ENCODE data around the gene DPYD.

The DPYD gene

GRCh38 chr1:97092824-97093223 lies 828.0 kb downstream of the DPYD start:
- no peak overlapping the region for H2AFZ ChIP-seq (ENCODE audit: low read depth, low read length, severe bottlenecking)
- no peak for TF ChIP-seq EZH2phosphoT487 (conservative IDR thresholded peaks at IDR 0.05; ENCODE audit: low read length)
- TF ChIP-seq CTCF (IDR thresholded peaks at IDR 0.05; ENCODE audit: insufficient read depth, low read length, poor library complexity, severe bottlenecking), result no peak
- H4K20me1 ChIP-seq (ENCODE audit: low read depth, low read length), result no peaks in the 10 kb centered on the region
- no peak overlapping the region for H3K9ac ChIP-seq (ENCODE audit: low read length)
- H3K27ac ChIP-seq (ENCODE audit: low read depth, low read length), result no peak overlapping the region
- no peaks in the 10 kb centered on the region for H3F3A ChIP-seq (ENCODE audit: insufficient read depth)
- no peaks in the 10 kb centered on the region for H3K27me3 ChIP-seq (ENCODE audit: low read length)
- H3K9me2 ChIP-seq (replicated peaks; ENCODE audit: insufficient read depth, low read length), result no peaks in the 10 kb centered on the region
- no peak overlapping the region for H3K4me2 ChIP-seq (ENCODE audit: low read depth, low read length, poor library complexity, severe bottlenecking)
- no peak overlapping the region for H3K4me3 ChIP-seq (ENCODE audit: insufficient read depth, low read length, poor library complexity, severe bottlenecking)
- H3K79me2 ChIP-seq (ENCODE audit: insufficient read depth, low read length), result no peaks in the 10 kb centered on the region
- H3K9me3 ChIP-seq (ENCODE audit: insufficient read depth, low read length), result no peaks in the 10 kb centered on the region
- H3K36me3 ChIP-seq (ENCODE audit: low read length), result no peaks in the 10 kb centered on the region

DNA sequence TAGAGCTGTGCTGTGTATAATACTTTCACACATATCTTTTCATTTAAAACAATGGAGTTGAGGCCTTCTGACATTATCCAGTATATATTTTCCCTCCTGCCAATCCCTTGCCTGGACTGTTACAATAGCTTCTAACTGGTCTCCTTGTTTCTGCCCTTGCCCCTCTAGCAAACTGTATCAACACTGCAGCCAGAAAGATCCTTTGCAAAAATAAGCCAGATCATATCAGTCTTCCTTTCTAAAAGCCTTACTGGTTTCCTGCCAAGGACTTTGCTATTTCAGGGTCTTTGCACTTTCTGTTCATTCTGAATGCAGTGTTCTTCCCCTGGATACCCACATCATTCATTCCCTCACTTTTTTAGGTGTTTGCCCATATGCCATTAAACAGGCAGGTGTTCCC lies 829.2 kb downstream of the DPYD start:
- Histone ChIP-seq H3K27ac (ENCODE audit: low read depth, low read length) (no peak overlapping the region), H3K79me2 (ENCODE audit: insufficient read depth, low read length) (no peaks in the 10 kb centered on the region), H4K20me1 (ENCODE audit: low read depth, low read length) (no peaks in the 10 kb centered on the region), H3K27me3 (ENCODE audit: low read length) (no peaks in the 10 kb centered on the region), H3K4me2 (ENCODE audit: low read depth, low read length, poor library complexity, severe bottlenecking) (no peak overlapping the region), H3K4me3 (ENCODE audit: insufficient read depth, low read length, poor library complexity, severe bottlenecking) (no peak overlapping the region), H3K9ac (ENCODE audit: low read length) (no peak overlapping the region), H2AFZ (ENCODE audit: low read depth, low read length, severe bottlenecking) (no peak overlapping the region), H3K36me3 (ENCODE audit: low read length) (no peaks in the 10 kb centered on the region), H3K9me3 (ENCODE audit: insufficient read depth, low read length) (no peaks in the 10 kb centered on the region), H3K9me2 (replicated peaks; ENCODE audit: insufficient read depth, low read length) (no peaks in the 10 kb centered on the region), H3F3A (ENCODE audit: insufficient read depth) (no peaks in the 10 kb centered on the region)
- TF ChIP-seq EZH2phosphoT487 (conservative IDR thresholded peaks at IDR 0.05; ENCODE audit: low read length) (no peak), CTCF (IDR thresholded peaks at IDR 0.05; ENCODE audit: insufficient read depth, low read length, poor library complexity, severe bottlenecking) (no peak)

DNA sequence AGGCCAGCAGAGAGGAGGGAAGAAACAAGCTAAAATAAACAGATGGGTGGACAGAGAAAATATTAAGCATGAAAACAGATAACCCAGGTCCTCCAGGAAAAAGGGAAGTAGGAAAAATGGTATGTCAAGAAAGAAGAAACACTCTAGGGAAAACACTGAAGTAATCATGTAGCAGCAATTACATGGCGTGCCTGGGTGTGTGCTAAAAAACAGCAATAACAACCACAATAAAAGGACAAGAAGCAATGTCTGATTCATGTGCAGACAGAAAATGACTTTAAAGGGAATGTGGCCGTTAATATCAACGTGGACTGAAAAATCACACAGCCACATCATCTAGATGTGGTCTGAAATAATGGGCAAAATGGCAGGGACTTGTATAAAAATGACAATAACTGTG lies 829.6 kb downstream of the DPYD start:
- H3K79me2 ChIP-seq (ENCODE audit: insufficient read depth, low read length), result no peaks in the 10 kb centered on the region
- no peaks in the 10 kb centered on the region for H3F3A ChIP-seq (ENCODE audit: insufficient read depth)
- H3K4me3 ChIP-seq (ENCODE audit: insufficient read depth, low read length, poor library complexity, severe bottlenecking), result no peak overlapping the region
- no peak for TF ChIP-seq EZH2phosphoT487 (conservative IDR thresholded peaks at IDR 0.05; ENCODE audit: low read length)
- no peak for TF ChIP-seq CTCF (IDR thresholded peaks at IDR 0.05; ENCODE audit: insufficient read depth, low read length, poor library complexity, severe bottlenecking)
- no peaks in the 10 kb centered on the region for H3K27me3 ChIP-seq (ENCODE audit: low read length)
- H3K9ac ChIP-seq (ENCODE audit: low read length), result no peak overlapping the region
- H3K9me3 ChIP-seq (ENCODE audit: insufficient read depth, low read length), result no peaks in the 10 kb centered on the region
- H4K20me1 ChIP-seq (ENCODE audit: low read depth, low read length), result no peaks in the 10 kb centered on the region
- H3K36me3 ChIP-seq (ENCODE audit: low read length), result no peaks in the 10 kb centered on the region
- H3K27ac ChIP-seq (ENCODE audit: low read depth, low read length), result no peak overlapping the region
- H3K9me2 ChIP-seq (replicated peaks; ENCODE audit: insufficient read depth, low read length), result no peaks in the 10 kb centered on the region
- no peak overlapping the region for H3K4me2 ChIP-seq (ENCODE audit: low read depth, low read length, poor library complexity, severe bottlenecking)
- H2AFZ ChIP-seq (ENCODE audit: low read depth, low read length, severe bottlenecking), result no peak overlapping the region

DNA sequence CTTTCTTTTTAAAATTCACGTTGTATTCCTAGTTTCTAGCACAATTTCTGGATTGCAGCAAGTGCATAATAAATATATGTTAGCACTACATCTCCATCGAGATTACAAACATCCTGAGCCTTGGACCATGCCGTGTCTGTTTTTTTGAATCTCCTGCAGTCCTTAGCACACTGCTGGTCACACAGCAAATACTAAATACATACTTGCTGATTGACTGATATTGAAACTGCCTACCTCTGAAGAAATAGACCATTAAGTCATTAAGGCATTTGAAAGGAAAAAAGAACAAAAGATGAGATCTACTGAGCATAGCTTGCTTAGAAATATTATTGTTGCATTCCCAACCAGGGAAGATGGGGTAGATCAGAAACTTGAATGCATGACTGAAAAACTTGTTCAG lies 830.1 kb downstream of the DPYD start:
- Histone ChIP-seq H3K4me3 (ENCODE audit: insufficient read depth, low read length, poor library complexity, severe bottlenecking) (no peak overlapping the region), H3K9ac (ENCODE audit: low read length) (no peak overlapping the region), H3K4me2 (ENCODE audit: low read depth, low read length, poor library complexity, severe bottlenecking) (no peak overlapping the region), H4K20me1 (ENCODE audit: low read depth, low read length) (no peaks in the 10 kb centered on the region), H3K27me3 (ENCODE audit: low read length) (no peaks in the 10 kb centered on the region), H3K79me2 (ENCODE audit: insufficient read depth, low read length) (no peaks in the 10 kb centered on the region), H3K27ac (ENCODE audit: low read depth, low read length) (no peak overlapping the region), H3K9me2 (replicated peaks; ENCODE audit: insufficient read depth, low read length) (no peaks in the 10 kb centered on the region), H3K36me3 (ENCODE audit: low read length) (no peaks in the 10 kb centered on the region), H3K9me3 (ENCODE audit: insufficient read depth, low read length) (no peaks in the 10 kb centered on the region), H3F3A (ENCODE audit: insufficient read depth) (no peaks in the 10 kb centered on the region), H2AFZ (ENCODE audit: low read depth, low read length, severe bottlenecking) (no peak overlapping the region)
- no peak for TF ChIP-seq CTCF (IDR thresholded peaks at IDR 0.05; ENCODE audit: insufficient read depth, low read length, poor library complexity, severe bottlenecking)
- TF ChIP-seq EZH2phosphoT487 (conservative IDR thresholded peaks at IDR 0.05; ENCODE audit: low read length), result no peak

Data from SU-DHL-6 (cell line).